GM13977 (cell line): ENCODE results near the gene LAMC3.

Source experiments
- DNase-seq: peaks from one replicate; pipeline ENCODE4 v3.0.0; 2012; ENCODE audit warnings: low spot score
- CTCF ChIP-seq: IDR thresholded peaks from 2 replicates; pipeline ENCODE4 v1.5.1; 2012; ENCODE audit warnings: mild to moderate bottlenecking, control low read depth; ENCODE audit not compliant: insufficient read depth; ENCODE audit errors: extremely low read depth, missing control alignments
- in situ Hi-C: fragments of 300-500 bp; cut with MboI; formaldehyde crosslinking; loops from one replicate; pipeline ENCODE4 v1.12.0; 2022; ENCODE audit warnings: low sequenced_read_pairs, low pct_unique_long_range_greater_than_20kb, mixed read lengths, inconsistent platforms; ENCODE audit not compliant: unreplicated experiment

The LAMC3 gene

GRCh38 chr9:130986356-130986965 lies 22.5 kb upstream of the LAMC3 start:
- no peak for DNase-seq
- in situ Hi-C loops, result no loop called here
- TF ChIP-seq CTCF, result no peak

- in situ Hi-C loops, result no loop called here
- DNase-seq, result no peak
- no peak for TF ChIP-seq CTCF
These were observed 21.9 kb upstream of the LAMC3 start for GRCh38 chr9:130987054-130987453.

- DNase-seq, result no peak
- TF ChIP-seq CTCF, result no peak
- in situ Hi-C loops, result no loop called here
These were observed 21.1 kb upstream of the LAMC3 start for GRCh38 chr9:130987738-130988399.

- TF ChIP-seq CTCF, result no peak
- DNase-seq, result no peak
- in situ Hi-C loops, result no loop called here
These were observed 20.6 kb upstream of the LAMC3 start for GRCh38 chr9:130988400-130988747.

GRCh38 chr9:130988905-130989304 lies 20.1 kb upstream of the LAMC3 start:
- DNase-seq, result no peak
- in situ Hi-C loops, result no loop called here
- no peak for TF ChIP-seq CTCF

- no peak for DNase-seq
- no peak for TF ChIP-seq CTCF
- in situ Hi-C loops, result no loop called here
These were observed 19.6 kb upstream of the LAMC3 start for GRCh38 chr9:130989391-130989790.
